ENCODE data around the gene PDE2A.
"Not testable (repeated sequence)": the region's sequence is repeated elsewhere in the genome, so short reads cannot be mapped to it uniquely, and the experiment has no call there.

The PDE2A gene

GRCh38 chr11:72573855-72574445 lies 100.3 kb downstream of the PDE2A start:
- DNase-seq: no peak

GRCh38 chr11:72573072-72573854 lies 101.0 kb downstream of the PDE2A start:
- DNase-seq: no peak

- DNase-seq: not testable (repeated sequence)
These were observed 101.7 kb downstream of the PDE2A start for GRCh38 chr11:72572540-72572939.

- no peak for DNase-seq
These were observed 103.1 kb downstream of the PDE2A start for GRCh38 chr11:72570893-72571661.

- DNase-seq: no peak
These were observed 104.0 kb downstream of the PDE2A start for GRCh38 chr11:72569966-72570892.

- no peak for DNase-seq
These were observed 105.4 kb downstream of the PDE2A start for GRCh38 chr11:72568861-72569260.

- DNase-seq: no peak
These were observed 111.8 kb downstream of the PDE2A start for GRCh38 chr11:72562431-72562830.

GRCh38 chr11:72561856-72562255 lies 112.4 kb downstream of the PDE2A start:
- no peak for DNase-seq

- DNase-seq: not testable (repeated sequence)
These were observed 113.4 kb downstream of the PDE2A start for GRCh38 chr11:72560864-72561263.

- DNase-seq: no peak
These were observed 117.8 kb downstream of the PDE2A start for GRCh38 chr11:72556433-72556832.

GRCh38 chr11:72555014-72555522 lies 119.2 kb downstream of the PDE2A start:
- DNase-seq: not testable (repeated sequence)

- no peak for DNase-seq
These were observed 120.5 kb downstream of the PDE2A start for GRCh38 chr11:72553706-72554105.

- DNase-seq: no peak
These were observed 121.8 kb downstream of the PDE2A start for GRCh38 chr11:72552399-72552910.

- DNase-seq: no peak
These were observed 122.7 kb downstream of the PDE2A start for GRCh38 chr11:72551571-72551970.

GRCh38 chr11:72548463-72548862 lies 125.8 kb downstream of the PDE2A start:
- no peak for DNase-seq

GRCh38 chr11:72546866-72547265 lies 127.4 kb downstream of the PDE2A start:
- DNase-seq: no peak

GRCh38 chr11:72544589-72544988 lies 129.6 kb downstream of the PDE2A start:
- DNase-seq: no peak

GRCh38 chr11:72543849-72544542 lies 130.2 kb downstream of the PDE2A start:
- DNase-seq: no peak

GRCh38 chr11:72541257-72541974 lies 132.8 kb downstream of the PDE2A start:
- DNase-seq: no peak

GRCh38 chr11:72537051-72537450 lies 137.2 kb downstream of the PDE2A start:
- no peak for DNase-seq

GRCh38 chr11:72535194-72535547 lies 139.1 kb downstream of the PDE2A start:
- no peak for DNase-seq
